ENCODE results near the gene POLN.

DNA sequence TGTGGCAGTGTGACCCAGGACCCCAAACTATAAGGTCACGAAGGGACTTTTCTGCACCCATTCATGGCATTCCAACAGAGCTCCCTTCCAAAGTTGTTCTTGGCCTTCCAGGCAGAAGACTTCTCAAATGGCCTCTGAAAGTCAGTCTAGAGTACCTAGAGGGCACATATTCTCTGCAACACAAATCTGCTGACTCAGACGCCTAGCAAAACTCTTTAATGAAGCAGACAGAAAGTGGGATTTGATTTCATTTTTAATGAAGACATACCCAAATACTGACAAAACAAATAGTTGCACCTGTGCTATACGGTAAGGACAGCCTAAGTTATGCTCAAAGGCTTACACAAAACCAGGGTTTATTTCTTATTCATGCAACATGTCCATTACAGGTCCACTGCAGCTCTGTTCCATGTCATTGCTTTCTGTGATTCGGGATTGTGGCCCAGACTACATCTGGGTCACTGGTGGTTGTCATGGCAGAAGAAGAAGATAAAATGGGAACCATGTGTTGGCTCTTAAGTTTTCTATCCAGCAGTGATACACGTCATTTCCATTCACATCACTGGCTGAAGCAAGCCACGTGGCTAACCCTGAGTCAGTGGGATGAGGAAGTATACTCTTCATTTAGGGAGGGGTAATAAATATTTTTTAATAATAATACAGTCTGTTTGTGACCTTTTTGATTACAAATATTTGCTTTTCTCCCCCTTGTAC is 125.1 kb downstream of the POLN start:
- TF ChIP-seq, protein P1, sequence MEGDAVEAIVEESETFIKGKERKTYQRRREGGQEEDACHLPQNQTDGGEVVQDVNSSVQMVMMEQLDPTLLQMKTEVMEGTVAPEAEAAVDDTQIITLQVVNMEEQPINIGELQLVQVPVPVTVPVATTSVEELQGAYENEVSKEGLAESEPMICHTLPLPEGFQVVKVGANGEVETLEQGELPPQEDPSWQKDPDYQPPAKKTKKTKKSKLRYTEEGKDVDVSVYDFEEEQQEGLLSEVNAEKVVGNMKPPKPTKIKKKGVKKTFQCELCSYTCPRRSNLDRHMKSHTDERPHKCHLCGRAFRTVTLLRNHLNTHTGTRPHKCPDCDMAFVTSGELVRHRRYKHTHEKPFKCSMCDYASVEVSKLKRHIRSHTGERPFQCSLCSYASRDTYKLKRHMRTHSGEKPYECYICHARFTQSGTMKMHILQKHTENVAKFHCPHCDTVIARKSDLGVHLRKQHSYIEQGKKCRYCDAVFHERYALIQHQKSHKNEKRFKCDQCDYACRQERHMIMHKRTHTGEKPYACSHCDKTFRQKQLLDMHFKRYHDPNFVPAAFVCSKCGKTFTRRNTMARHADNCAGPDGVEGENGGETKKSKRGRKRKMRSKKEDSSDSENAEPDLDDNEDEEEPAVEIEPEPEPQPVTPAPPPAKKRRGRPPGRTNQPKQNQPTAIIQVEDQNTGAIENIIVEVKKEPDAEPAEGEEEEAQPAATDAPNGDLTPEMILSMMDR (conservative IDR thresholded peaks at IDR 0.05; ENCODE audit: low read depth, low read length) = no peak
- no peak for TF ChIP-seq EZH2 (IDR thresholded peaks at IDR 0.05; ENCODE audit: low read length, unreplicated experiment)
- no peak for TF ChIP-seq EZH2phosphoT487 (IDR thresholded peaks at IDR 0.05; ENCODE audit: borderline replicate concordance, low read length)

Measured in PC-3 (cell line).